ENCODE data around the gene FKBP1A.

- TF ChIP-seq POLR2A (IDR thresholded peaks at IDR 0.05; ENCODE audit: extremely low read depth, insufficient read length) = no peak
- no peak for TF ChIP-seq MYC (IDR thresholded peaks at IDR 0.05; ENCODE audit: low read depth, low read length)
Observed at GRCh38 chr20:1396264-1396663, 3.4 kb upstream of the FKBP1A start.
